Jurkat, Clone E6-1 (cell line): ENCODE data around the gene TGDS.

Experiments
- DNase-seq: peaks from one replicate; pipeline ENCODE4 v3.0.0-alpha.2; 2011; ENCODE audit warnings: low read depth, low spot score
- H3K4me3 ChIP-seq: 2 replicates; pipeline ENCODE4 v1.5.1; 2011; ENCODE audit warnings: mild to moderate bottlenecking, low read length, control low read depth, moderate library complexity

TGDS gene

GRCh38 chr13:94524407-94524806 lies 71.5 kb downstream of the TGDS start:
- no peak overlapping the region for H3K4me3 ChIP-seq
- no peak for DNase-seq
